ENCODE results near the gene AIG1. TPM values are rescaled to one million over a fixed set of nuclear protein-coding genes. Genes with fewer than 3 reads are reported as not detected.
"Not testable (repeated sequence)": the region's sequence is repeated elsewhere in the genome, so short reads cannot be mapped to it uniquely, and the experiment has no call there.

The AIG1 gene
- total RNA-seq, 2 experiments from 2014 or later: 21.2 to 22.8 TPM

DNA sequence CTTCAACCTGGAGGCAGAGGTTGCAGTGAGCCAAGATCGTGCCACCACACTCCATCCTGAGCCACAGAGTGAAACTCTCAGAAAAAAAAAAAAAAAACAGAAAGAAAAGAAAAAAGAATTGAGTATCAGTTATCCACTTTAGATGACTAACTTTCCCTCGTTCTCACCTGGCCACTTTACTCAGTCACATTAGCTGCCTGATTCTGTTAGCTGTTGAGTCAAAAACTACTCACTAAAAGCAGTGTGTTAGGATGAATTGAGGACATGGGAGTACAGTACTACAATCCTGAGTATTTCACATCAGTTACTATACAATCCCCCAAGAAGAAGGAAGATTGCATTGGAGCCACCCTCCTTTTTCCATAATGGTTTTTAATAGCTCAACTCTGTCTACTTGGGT, 275.2 kb downstream of the AIG1 start:
- Mint-ChIP-seq H3K27ac (no peak overlapping the region), H3K27me3 (no peaks in the 10 kb centered on the region), H3K36me3 (ENCODE audit: low read depth) (no peaks in the 10 kb centered on the region), H3K4me1 (peaks cover 5% of the 10 kb centered on the region), H3K9me3 (ENCODE audit: low read depth) (peaks cover 8% of the 10 kb centered on the region), H3K4me3 (no peak overlapping the region)
- ATAC-seq (no peak), DNase-seq (no peak)
- ChIA-PET POLR2A (no interaction called here), CTCF (interaction anchor here (1.3 kb wide), 1 partner anchor 309 kb away, joined by 3 read pairs; no protein-coding TSS in a partner anchor)
- intact Hi-C loops (cut with DNase I, micrococcal nuclease): loop anchor here in 1 of 2 experiments (2.0 kb wide), 1 partner anchor 643 kb away; no protein-coding TSS in a partner anchor

DNA sequence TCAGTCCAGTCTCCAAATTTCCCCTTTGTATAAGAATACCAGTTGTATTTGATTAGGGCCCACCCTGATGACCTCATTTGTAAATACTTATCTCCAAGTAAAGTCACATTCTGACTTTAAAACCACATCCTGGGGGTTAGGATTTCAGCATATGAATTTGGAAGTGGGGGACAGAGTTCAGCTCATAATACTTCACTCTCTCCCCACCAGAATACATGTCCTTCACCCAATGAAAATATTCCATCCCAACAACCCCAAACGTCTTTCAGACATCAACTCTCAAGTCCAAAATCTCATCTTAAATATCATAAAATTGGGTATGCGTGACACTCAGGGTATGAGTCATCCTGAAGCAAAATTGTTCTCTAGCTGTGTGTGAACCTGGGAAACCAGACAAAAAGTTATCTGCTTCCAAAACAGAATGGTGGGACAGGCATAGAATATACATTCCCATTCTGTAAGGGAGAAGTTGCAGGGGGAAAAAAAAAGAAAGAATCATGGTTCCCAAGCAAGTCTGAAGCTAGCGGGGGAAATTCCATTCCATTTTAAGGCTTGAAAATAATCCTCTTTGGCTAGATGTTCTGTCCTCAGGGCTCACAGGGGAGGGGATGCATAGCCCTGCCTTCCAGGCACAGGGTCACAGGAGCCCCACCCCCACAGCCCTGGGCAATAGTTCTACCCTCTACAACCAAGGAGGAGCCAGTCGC, 275.9 kb downstream of the AIG1 start:
- Mint-ChIP-seq H3K4me3 (no peak overlapping the region), H3K4me1 (peaks cover 5% of the 10 kb centered on the region), H3K27ac (no peak overlapping the region), H3K9me3 (ENCODE audit: low read depth) (peaks cover 8% of the 10 kb centered on the region), H3K36me3 (ENCODE audit: low read depth) (no peaks in the 10 kb centered on the region), H3K27me3 (no peaks in the 10 kb centered on the region)
- DNase-seq (no peak), ATAC-seq (no peak)
- CTCF ChIA-PET: interaction anchor here (1.1 to 2.3 kb wide), 5 partner anchors 103 to 862 kb away, joined by 3 to 9 read pairs (median 3); no protein-coding TSS in a partner anchor
- intact Hi-C loops (cut with DNase I, micrococcal nuclease): loop anchor here (1.0 to 2.0 kb wide), 2 partner anchors 643 to 644 kb away; no protein-coding TSS in a partner anchor
- POLR2A ChIA-PET: no interaction called here

DNA sequence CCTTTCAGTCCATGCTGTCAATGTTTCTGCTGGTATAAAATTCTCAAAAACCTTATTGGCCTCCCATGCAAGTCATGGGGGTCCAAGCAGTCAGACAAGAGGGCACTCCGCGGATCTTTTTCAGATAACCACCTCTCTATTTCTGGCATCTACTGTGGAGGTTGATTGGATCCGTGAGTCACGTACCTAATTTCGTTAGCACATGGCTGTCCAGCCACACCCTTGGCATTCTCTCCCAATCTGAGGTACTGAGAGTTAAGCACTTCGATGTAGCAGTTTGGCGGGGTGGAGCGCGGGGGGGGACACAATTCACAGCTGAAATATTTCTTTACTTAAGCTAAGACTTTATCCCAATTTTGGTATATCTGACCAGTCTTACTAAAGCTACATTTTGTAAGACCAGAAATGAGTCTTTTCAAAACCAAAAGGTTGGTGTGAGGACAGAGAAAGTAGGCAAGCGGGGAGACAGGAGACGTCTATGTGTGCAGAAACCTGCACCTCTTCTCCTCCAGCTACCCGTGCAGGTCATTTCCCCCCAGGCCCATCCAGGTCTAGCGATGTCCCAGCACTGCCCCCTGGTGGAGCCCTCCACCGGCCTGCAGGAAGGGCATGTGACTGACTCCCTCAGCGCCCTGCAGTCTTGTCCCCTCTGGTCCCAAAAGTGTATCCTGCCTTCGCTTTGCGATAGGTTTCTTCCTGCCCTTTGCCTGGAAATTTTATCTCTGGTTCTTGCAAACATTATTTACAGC, 276.7 kb downstream of the AIG1 start:
- H3K4me3 Mint-ChIP-seq: no peak overlapping the region
- ChIA-PET POLR2A (no interaction called here), CTCF (interaction anchor here (0.5 to 2.3 kb wide), 9 partner anchors 104 to 863 kb away, joined by 3 to 9 read pairs (median 3); no protein-coding TSS in a partner anchor)
- no peak overlapping the region for H3K27ac Mint-ChIP-seq
- intact Hi-C loops (cut with DNase I, micrococcal nuclease): loop anchor here (1.0 to 2.0 kb wide), 2 partner anchors 644 to 645 kb away; no protein-coding TSS in a partner anchor
- ATAC-seq: peak; percentile 63
- H3K4me1 Mint-ChIP-seq: peaks cover 5% of the 10 kb centered on the region
- DNase-seq: peak; percentile 74
- peaks cover 8% of the 10 kb centered on the region for H3K9me3 Mint-ChIP-seq (ENCODE audit: low read depth)
- H3K27me3 Mint-ChIP-seq: no peaks in the 10 kb centered on the region
- H3K36me3 Mint-ChIP-seq (ENCODE audit: low read depth): no peaks in the 10 kb centered on the region

DNA sequence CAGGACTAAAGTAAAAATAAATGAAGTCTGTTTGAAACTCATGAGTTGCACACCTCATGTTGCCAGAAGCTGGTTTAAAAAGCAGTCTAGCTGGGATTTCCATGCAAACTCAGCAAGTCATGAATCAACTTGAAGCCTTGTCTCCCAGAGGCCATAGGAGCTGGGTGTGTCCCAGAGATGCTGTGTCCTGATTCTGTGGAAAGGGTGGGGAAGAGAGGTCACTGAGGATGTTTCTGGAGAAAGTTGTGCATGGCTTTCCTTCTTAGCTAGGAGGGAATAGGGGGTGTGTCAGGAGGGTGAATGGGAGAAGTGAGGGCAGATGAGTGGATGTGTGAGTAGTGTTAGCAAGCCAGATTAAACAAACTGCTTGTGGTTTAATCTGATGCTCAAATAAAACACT, 278.5 kb downstream of the AIG1 start:
- Mint-ChIP-seq H3K4me1 (peaks cover 5% of the 10 kb centered on the region), H3K9me3 (ENCODE audit: low read depth) (peaks cover 8% of the 10 kb centered on the region), H3K27ac (no peak overlapping the region), H3K36me3 (ENCODE audit: low read depth) (no peaks in the 10 kb centered on the region), H3K4me3 (no peak overlapping the region), H3K27me3 (no peaks in the 10 kb centered on the region)
- intact Hi-C loops (cut with DNase I, micrococcal nuclease): no loop called here
- ChIA-PET CTCF (interaction anchor here (1.2 to 1.6 kb wide), 2 partner anchors 14 to 15 kb away, joined by 3 to 5 read pairs; no protein-coding TSS in a partner anchor), POLR2A (no interaction called here)
- DNase-seq (no peak), ATAC-seq (no peak)

DNA sequence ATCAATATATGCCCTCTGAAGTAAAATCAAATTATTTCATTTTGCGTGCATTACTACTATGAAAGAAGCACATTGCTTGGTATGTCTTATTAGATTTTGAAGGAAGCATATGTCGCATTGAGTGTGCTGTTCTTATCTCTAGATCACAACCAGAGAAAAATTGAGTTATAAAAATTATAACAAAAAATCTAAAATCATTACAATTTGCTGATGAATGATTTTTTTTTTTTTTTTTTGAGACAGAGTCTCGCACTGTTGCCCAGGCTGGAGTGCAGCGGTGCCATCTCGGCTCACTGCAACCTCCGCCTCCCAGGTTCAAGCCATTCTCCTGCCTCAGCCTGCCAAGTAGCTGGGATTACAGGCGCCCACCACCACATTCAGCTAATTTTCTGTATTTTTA, 284.8 kb downstream of the AIG1 start:
- POLR2A ChIA-PET; H3K4me3 Mint-ChIP-seq; H3K4me1 Mint-ChIP-seq; CTCF ChIA-PET; DNase-seq; intact Hi-C loops (cut with DNase I, micrococcal nuclease); ATAC-seq; H3K27me3 Mint-ChIP-seq; H3K36me3 Mint-ChIP-seq (ENCODE audit: low read depth); H3K27ac Mint-ChIP-seq; H3K9me3 Mint-ChIP-seq (ENCODE audit: low read depth): not testable (repeated sequence)

DNA sequence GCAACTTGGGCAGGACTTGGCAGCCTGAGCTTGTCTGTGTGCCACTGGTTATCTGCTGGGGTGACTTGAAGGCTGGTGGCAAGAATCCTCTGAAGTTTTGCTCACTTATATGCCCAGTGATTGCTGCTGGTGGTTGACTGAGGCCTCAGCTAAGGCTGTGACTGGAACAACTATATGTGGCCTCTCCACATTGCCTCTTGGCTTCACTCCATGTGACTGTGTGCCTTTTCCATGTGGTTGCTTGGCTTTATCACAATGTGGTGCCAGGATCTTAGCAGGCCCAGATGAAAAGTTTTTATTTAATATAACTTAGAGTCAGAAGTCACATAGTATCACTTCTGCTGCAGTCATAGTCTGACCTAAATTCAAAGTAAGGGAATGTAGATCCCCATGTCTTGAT, 285.3 kb downstream of the AIG1 start:
- no peak overlapping the region for H3K27ac Mint-ChIP-seq
- DNase-seq (no peak), ATAC-seq (no peak)
- H3K4me3 Mint-ChIP-seq: no peak overlapping the region
- no peaks in the 10 kb centered on the region for H3K4me1 Mint-ChIP-seq
- POLR2A ChIA-PET: no interaction called here
- no peaks in the 10 kb centered on the region for H3K36me3 Mint-ChIP-seq (ENCODE audit: low read depth)
- CTCF ChIA-PET: no interaction called here
- peaks cover under 1% of the 10 kb centered on the region for H3K9me3 Mint-ChIP-seq (ENCODE audit: low read depth)
- H3K27me3 Mint-ChIP-seq: no peaks in the 10 kb centered on the region
- intact Hi-C loops (cut with DNase I, micrococcal nuclease): no loop called here

DNA sequence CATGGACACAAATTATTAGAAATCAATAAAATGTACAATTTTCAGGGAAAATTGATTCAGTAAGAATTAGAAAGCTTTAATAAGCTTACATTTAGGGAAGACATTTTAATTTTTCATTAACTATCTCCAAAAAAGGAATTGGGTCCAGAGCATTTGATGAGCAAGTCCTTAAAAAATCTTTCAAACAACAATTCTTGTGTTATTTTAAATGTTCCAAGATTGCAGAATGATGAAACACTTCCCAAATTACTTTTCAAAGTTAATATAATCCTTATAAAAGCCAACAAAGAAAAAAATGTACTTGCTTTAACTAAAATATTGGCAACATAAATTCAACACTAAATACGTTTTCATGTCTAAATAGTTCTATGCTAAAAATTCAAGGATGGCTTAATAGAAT, 287.8 kb downstream of the AIG1 start:
- ATAC-seq (no peak), DNase-seq (no peak)
- Mint-ChIP-seq H3K36me3 (ENCODE audit: low read depth) (no peaks in the 10 kb centered on the region), H3K4me3 (no peak overlapping the region), H3K4me1 (no peaks in the 10 kb centered on the region), H3K9me3 (ENCODE audit: low read depth) (no peaks in the 10 kb centered on the region), H3K27ac (no peak overlapping the region), H3K27me3 (no peaks in the 10 kb centered on the region)
- intact Hi-C loops (cut with DNase I, micrococcal nuclease): no loop called here
- ChIA-PET POLR2A (interaction anchor here (0.7 kb wide), 1 partner anchor 210 kb away, joined by 3 read pairs; no protein-coding TSS in a partner anchor), CTCF (interaction anchor here (0.8 kb wide), 1 partner anchor 79 kb away, joined by 3 read pairs; no protein-coding TSS in a partner anchor)

DNA sequence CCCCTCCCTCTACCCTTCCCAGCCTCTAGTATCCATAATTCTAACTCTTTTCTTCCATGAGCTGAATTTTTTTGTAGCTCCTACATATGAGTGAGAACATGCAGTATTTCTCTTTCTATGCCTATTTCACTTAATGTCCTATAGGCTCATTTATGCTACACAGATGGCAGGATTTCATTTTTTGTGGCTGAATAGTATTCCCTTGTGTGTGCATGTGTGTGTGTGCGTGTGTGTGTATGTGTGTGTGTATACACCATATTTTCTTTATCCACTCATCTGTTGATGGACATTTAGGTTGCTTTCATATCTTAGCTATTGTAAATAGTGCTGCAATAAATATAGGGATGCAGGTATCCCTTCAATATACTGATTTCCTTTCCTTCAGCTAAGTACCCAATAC, 288.8 kb downstream of the AIG1 start:
- ATAC-seq: no peak
- no peak for DNase-seq
- CTCF ChIA-PET: interaction anchor here (1.0 to 1.1 kb wide), 2 partner anchors 9 to 874 kb away, joined by 3 read pairs; no protein-coding TSS in a partner anchor

DNA sequence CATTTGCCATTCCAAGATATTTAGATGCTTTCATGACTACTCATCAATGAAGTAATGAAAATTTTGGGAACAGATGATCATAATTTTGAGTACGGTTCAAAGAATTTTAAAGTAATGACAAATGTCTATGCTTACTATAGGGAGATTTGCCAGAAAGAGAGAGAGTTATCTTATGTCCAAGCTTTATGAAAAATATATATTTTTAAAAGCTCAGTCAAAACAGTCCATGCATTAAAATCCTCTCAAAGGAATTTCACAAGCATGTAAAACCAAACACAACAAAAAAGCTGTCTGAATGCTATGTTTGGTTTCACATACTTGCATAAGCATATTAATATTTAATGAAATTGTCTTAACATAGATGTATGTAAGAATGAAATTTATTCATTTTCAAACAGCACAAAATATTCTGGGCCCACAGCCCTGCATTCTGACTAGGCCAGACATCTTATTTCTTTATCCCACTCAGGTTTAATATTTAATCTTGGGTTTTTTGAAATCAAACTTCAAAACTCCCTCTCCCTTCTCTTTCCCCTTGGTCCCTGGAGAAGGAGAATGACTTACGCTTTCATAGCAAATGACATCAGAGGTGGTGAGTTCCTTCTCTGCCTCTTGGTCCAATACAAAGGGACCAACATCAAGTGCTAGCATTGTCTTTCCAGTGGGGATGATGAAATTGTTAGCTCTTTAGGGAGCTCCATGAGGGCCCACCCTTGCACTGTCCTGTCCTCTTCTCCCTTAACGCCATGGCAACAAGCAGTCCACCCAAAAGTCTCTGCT, 295.6 kb downstream of the AIG1 start:
- peaks cover 2% of the 10 kb centered on the region for H3K36me3 Mint-ChIP-seq (ENCODE audit: low read depth)
- H3K27me3 Mint-ChIP-seq: peaks cover 2% of the 10 kb centered on the region
- ATAC-seq (no peak), DNase-seq (no peak)
- H3K27ac Mint-ChIP-seq: no peak overlapping the region
- ChIA-PET CTCF (interaction anchor here (0.6 kb wide), 1 partner anchor 409 kb away, joined by 3 read pairs; no protein-coding TSS in a partner anchor), POLR2A (no interaction called here)
- intact Hi-C loops (cut with DNase I, micrococcal nuclease): no loop called here
- no peaks in the 10 kb centered on the region for H3K4me1 Mint-ChIP-seq
- H3K9me3 Mint-ChIP-seq (ENCODE audit: low read depth): peaks cover 5% of the 10 kb centered on the region
- H3K4me3 Mint-ChIP-seq: no peak overlapping the region

More for the DNA sequence above, 288.8 kb downstream of the AIG1 start:
- intact Hi-C loops (cut with DNase I, micrococcal nuclease): no loop called here
- no peak overlapping the region for H3K4me3 Mint-ChIP-seq
- H3K9me3 Mint-ChIP-seq (ENCODE audit: low read depth): peaks cover 3% of the 10 kb centered on the region
- no peaks in the 10 kb centered on the region for H3K27me3 Mint-ChIP-seq
- H3K36me3 Mint-ChIP-seq (ENCODE audit: low read depth): no peaks in the 10 kb centered on the region
- POLR2A ChIA-PET: no interaction called here
- H3K4me1 Mint-ChIP-seq: no peaks in the 10 kb centered on the region
- H3K27ac Mint-ChIP-seq: no peak overlapping the region

DNA sequence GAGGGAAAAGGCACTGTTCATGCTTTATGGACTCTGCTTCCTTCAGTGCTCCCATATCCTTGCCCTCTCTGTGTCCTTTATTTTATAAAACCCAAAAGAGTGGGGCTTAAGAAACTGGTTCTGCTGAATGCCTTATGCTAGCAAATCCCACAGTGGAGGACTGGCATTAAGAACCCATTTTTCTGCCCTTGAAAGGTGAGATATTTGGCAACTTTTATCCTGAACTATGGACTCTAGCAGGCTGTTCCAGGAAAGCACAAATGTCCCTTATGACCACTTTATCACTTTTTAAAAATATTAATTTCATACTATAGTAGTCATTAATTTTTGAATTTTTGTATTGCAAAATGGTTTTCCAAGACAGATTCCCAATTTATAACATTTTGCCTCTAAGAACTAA, 296.5 kb downstream of the AIG1 start:
- DNase-seq: no peak
- CTCF ChIA-PET: no interaction called here
- intact Hi-C loops (cut with DNase I, micrococcal nuclease): no loop called here

DNA sequence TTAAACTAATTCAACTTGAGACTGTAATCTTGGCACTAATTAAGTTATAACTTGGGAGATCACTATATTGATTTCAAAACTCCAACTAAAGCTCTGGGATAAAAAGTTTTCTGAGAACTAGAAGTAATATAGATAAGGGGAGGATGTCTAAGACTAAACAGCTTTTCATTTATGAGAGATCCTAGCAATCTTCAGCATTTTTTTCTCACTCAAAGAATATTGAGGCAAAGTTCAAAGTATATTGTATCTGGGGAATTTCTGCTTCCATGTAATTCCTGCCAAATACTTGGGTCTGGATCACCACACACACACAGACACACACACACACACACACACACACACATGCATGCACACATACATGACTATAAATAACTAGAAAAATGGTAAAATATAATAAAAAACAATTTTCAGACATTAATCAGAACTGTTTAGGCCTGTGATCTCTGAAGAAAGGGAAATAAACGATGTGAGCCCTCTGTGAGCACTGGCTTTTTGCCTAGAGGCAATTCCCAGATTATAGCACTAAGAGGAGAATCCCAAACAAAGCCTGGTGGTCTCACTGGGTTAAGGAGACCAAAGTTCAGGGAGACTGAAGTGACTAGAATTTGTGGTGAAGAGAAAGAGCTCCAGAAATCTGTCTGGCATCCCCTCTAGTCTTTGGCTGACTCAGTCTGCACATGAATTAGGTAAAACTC, 297.0 kb downstream of the AIG1 start:
- DNase-seq (no peak), ATAC-seq (no peak)
- CTCF ChIA-PET: no interaction called here
- Mint-ChIP-seq H3K9me3 (ENCODE audit: low read depth) (peaks cover 5% of the 10 kb centered on the region), H3K4me1 (no peaks in the 10 kb centered on the region), H3K36me3 (ENCODE audit: low read depth) (peaks cover 2% of the 10 kb centered on the region), H3K27ac (no peak overlapping the region), H3K27me3 (peaks cover 2% of the 10 kb centered on the region), H3K4me3 (no peak overlapping the region)
- POLR2A ChIA-PET: no interaction called here
- intact Hi-C loops (cut with DNase I, micrococcal nuclease): no loop called here

More for the DNA sequence above, 296.5 kb downstream of the AIG1 start:
- peaks cover 5% of the 10 kb centered on the region for H3K9me3 Mint-ChIP-seq (ENCODE audit: low read depth)
- no peak overlapping the region for H3K4me3 Mint-ChIP-seq
- ATAC-seq: no peak
- no peaks in the 10 kb centered on the region for H3K4me1 Mint-ChIP-seq
- peaks cover 2% of the 10 kb centered on the region for H3K27me3 Mint-ChIP-seq
- H3K27ac Mint-ChIP-seq: no peak overlapping the region
- POLR2A ChIA-PET: no interaction called here
- H3K36me3 Mint-ChIP-seq (ENCODE audit: low read depth): peaks cover 2% of the 10 kb centered on the region

Data from activated CD4-positive, alpha-beta T cell treated with anti-CD3 and anti-CD28 coated beads for 36 hours (primary cell).